Middle frontal gyrus (tissue), 1 donor: ENCODE data around the gene XRCC4.
"Not testable (repeated sequence)": the region's sequence is repeated elsewhere in the genome, so short reads cannot be mapped to it uniquely, and the experiment has no call there.

Source experiments
- DNase-seq: peaks from one replicate; pipeline ENCODE4 v3.0.0-alpha.2; 2015; ENCODE audit warnings: low spot score; ENCODE audit errors: extremely low spot score

XRCC4 gene

GRCh38 chr5:83115816-83116215, 38.5 kb downstream of the XRCC4 start:
- DNase-seq, result no peak

GRCh38 chr5:83118471-83118870, 41.1 kb downstream of the XRCC4 start:
- DNase-seq, result no peak

GRCh38 chr5:83118976-83119375, 41.6 kb downstream of the XRCC4 start:
- no peak for DNase-seq

GRCh38 chr5:83124593-83124992, 47.2 kb downstream of the XRCC4 start:
- no peak for DNase-seq

GRCh38 chr5:83125560-83125959, 48.2 kb downstream of the XRCC4 start:
- DNase-seq, result no peak

GRCh38 chr5:83126501-83126900, 49.2 kb downstream of the XRCC4 start:
- DNase-seq, result no peak

- DNase-seq, result no peak
Observed at GRCh38 chr5:83133797-83134196, 56.5 kb downstream of the XRCC4 start.

- no peak for DNase-seq
Observed at GRCh38 chr5:83142526-83142925, 65.2 kb downstream of the XRCC4 start.

GRCh38 chr5:83145241-83145640, 67.9 kb downstream of the XRCC4 start:
- DNase-seq, result no peak

GRCh38 chr5:83145882-83146331, 68.6 kb downstream of the XRCC4 start:
- no peak for DNase-seq

GRCh38 chr5:83146441-83146840, 69.1 kb downstream of the XRCC4 start:
- no peak for DNase-seq

- no peak for DNase-seq
Observed at GRCh38 chr5:83147593-83147992, 70.2 kb downstream of the XRCC4 start.

- no peak for DNase-seq
Observed at GRCh38 chr5:83148370-83148769, 71.0 kb downstream of the XRCC4 start.

- DNase-seq, result no peak
Observed at GRCh38 chr5:83149671-83150070, 72.3 kb downstream of the XRCC4 start.

GRCh38 chr5:83151821-83152220, 74.5 kb downstream of the XRCC4 start:
- no peak for DNase-seq

GRCh38 chr5:83152996-83153395, 75.6 kb downstream of the XRCC4 start:
- DNase-seq, result not testable (repeated sequence)

- DNase-seq, result no peak
Observed at GRCh38 chr5:83156001-83156400, 78.7 kb downstream of the XRCC4 start.

- no peak for DNase-seq
Observed at GRCh38 chr5:83157163-83157562, 79.8 kb downstream of the XRCC4 start.

GRCh38 chr5:83162601-83163000, 85.3 kb downstream of the XRCC4 start:
- no peak for DNase-seq

- DNase-seq, result no peak
Observed at GRCh38 chr5:83167538-83167937, 90.2 kb downstream of the XRCC4 start.

GRCh38 chr5:83169571-83170337, 92.4 kb downstream of the XRCC4 start:
- DNase-seq, result no peak

GRCh38 chr5:83172011-83172410, 94.7 kb downstream of the XRCC4 start:
- DNase-seq, result no peak

GRCh38 chr5:83172655-83173054, 95.3 kb downstream of the XRCC4 start:
- no peak for DNase-seq
